ENCODE data around the gene HLA-DMB.

HLA-DMB gene

DNA sequence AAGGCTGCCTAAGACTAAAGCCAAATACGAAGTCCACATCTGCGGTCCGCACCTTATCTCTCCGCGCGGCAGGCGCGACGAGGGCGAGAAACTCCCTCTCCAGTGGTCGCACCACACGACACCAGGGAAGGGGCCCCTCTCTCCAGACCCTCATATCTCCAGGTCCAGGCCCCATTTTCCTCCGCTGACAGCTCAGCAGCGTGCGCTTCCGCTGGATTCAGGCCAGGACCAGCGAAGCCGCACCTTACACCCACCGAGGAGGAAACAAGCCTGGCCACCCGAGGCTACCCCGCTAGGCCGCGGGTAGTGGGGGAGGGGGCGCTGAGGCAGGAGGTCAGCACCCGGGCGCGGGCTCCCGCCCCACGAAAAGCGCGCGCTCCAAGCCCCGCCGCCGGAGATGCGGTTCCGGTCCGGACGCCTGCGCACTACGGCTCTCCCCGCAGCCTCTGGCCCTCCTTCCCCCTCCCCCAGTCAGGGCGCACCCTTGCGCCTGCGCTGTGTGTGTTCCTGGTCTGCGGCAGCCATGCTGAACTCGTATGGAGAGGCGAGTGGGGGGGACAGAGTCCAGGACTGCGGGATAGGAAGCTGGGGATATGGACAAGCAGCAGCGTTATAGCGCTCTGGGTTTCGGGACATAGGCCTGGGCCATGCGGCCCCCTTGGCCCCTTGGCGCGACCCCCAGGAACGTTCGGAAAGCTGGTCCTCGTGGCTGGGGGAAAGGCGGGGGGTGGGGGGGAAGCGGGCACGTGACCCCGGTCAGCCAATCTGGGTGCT, 27.5 kb upstream of the HLA-DMB start, which contains the start of gene BRD2:
BRD2 (plus strand) TSS at position 502 of the 774 bp plus-strand sequence. CDS start 4,305 bp downstream, outside the sequence.
- in situ Hi-C loops (cut with MboI; ENCODE audit: low sequenced_read_pairs, unreplicated experiment): no loop called here
- TF ChIP-seq, protein P1, sequence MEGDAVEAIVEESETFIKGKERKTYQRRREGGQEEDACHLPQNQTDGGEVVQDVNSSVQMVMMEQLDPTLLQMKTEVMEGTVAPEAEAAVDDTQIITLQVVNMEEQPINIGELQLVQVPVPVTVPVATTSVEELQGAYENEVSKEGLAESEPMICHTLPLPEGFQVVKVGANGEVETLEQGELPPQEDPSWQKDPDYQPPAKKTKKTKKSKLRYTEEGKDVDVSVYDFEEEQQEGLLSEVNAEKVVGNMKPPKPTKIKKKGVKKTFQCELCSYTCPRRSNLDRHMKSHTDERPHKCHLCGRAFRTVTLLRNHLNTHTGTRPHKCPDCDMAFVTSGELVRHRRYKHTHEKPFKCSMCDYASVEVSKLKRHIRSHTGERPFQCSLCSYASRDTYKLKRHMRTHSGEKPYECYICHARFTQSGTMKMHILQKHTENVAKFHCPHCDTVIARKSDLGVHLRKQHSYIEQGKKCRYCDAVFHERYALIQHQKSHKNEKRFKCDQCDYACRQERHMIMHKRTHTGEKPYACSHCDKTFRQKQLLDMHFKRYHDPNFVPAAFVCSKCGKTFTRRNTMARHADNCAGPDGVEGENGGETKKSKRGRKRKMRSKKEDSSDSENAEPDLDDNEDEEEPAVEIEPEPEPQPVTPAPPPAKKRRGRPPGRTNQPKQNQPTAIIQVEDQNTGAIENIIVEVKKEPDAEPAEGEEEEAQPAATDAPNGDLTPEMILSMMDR (IDR thresholded peaks at IDR 0.05; ENCODE audit: borderline replicate concordance, control extremely low read depth, extremely low read depth, insufficient read depth, missing control alignments): no peak
- peak; percentile 92 for DNase-seq (ENCODE audit: low spot score)

DNA sequence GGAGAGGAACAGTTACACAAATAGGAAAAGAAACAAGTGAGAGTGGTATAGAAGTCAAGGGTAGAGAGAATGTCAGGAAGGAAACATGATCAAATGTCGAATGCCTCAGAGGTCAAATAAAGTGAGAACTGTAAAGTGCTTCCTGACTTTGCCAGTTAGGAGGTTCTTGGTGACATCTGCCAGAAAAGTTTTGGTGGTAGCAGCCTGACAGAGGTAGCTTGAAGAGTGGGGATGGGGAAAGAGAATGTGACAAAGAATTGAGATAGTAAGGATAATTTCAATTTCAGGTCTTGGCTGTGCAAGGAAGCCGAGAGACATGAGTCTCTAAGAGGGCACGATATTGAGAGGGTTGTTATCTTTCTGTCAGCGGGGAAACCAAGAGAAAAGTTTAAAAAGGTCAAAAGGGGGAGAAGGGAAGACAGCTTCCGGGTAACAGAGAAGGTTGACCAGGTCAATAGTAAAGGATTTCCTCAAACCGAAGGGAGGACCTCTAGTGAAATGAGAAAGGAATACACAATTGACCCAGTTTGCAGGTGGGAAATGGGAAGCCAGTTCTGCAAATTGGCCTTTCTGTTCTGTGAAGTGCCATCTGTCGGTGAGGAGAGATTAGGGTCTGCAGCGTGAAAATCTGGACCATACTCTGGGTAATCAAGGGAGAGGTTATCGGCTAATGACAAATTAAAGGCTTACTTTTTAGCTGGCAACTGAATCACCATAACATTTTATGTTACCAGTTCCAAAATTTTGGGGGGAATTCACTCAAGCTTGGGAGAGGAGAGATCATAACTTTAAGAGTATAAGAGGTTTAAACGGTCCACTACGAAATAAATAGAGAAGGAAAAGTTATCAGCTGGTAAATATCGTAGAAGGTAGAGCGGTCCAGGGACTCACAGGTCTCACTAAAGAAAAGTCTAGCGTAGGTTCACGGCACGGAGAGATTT, 26.6 kb upstream of the HLA-DMB start:
- no peak for DNase-seq (ENCODE audit: low spot score)
- TF ChIP-seq, protein P1 (IDR thresholded peaks at IDR 0.05; ENCODE audit: borderline replicate concordance, control extremely low read depth, extremely low read depth, insufficient read depth, missing control alignments): peak; percentile 59
- in situ Hi-C loops (cut with MboI; ENCODE audit: low sequenced_read_pairs, unreplicated experiment): no loop called here

DNA sequence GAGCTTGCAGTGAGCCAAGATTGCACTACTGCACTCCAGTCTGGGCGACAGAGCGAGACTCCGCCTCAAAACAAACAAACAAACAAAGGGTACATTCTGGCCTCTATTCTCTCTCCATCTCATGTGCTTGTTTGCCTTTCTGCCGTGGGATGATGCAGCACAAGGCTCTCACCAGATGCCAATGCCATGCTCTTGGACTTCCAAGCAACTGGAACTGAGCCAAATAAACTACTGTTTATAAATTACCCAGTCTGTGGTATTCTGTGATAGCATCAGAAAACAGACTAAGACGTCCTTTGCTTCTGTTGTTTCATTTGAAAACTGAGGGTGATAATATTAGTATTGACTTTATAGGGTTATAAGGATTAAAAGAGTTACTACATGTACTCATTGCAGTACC, 23.9 kb upstream of the HLA-DMB start:
- in situ Hi-C loops (cut with MboI; ENCODE audit: low sequenced_read_pairs, unreplicated experiment): no loop called here
- DNase-seq (ENCODE audit: low spot score): no peak
- TF ChIP-seq, protein P1 (IDR thresholded peaks at IDR 0.05; ENCODE audit: borderline replicate concordance, control extremely low read depth, extremely low read depth, insufficient read depth, missing control alignments): no peak

DNA sequence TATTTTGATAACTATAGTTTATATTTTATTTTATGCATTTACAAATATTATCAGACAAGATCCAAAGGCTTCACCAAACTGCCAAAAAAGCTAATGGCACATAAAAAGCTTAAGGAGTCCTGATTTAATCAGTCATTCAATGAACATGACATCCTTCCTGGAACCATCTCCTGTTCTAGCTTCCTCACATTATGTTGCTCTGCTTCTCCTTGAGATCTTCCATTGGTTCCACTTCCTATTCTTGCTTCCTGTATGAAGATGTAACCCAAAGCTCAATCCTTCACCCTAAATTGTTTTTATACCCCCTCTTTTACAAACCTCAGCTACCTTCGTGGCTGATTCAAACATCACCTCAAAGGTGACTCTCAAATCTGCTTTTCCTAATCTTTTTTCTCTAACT, 23.0 kb upstream of the HLA-DMB start:
- DNase-seq (ENCODE audit: low spot score): no peak
- TF ChIP-seq, protein P1 (IDR thresholded peaks at IDR 0.05; ENCODE audit: borderline replicate concordance, control extremely low read depth, extremely low read depth, insufficient read depth, missing control alignments): no peak
- in situ Hi-C loops (cut with MboI; ENCODE audit: low sequenced_read_pairs, unreplicated experiment): no loop called here

DNA sequence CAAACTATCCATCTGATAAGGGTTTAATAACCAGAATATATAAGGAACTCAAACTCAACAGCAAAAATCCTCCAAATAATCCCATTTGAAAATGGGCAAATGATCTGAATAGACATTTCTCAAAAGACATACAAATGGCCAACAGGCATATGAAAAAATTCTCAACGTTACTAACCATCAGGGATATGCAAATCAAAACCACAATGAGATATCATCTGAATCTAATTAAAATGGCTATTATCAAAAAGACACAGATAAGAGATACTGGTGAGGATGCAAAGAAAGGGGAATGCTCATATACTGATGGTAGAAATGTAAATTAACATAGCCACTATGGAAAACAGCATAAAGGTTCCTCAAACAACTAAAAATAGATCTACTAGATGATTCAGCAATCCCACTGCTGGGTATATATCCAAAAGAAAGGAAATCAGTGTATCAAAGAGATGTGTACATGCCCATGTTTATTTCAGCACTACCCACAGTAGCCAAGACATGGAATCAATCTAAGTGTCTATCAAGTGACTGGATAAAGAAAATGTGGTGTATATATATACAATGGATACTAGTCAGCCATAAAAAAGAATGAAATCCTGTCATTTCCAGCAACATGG, 21.5 kb upstream of the HLA-DMB start:
- DNase-seq (ENCODE audit: low spot score): no peak
- TF ChIP-seq, protein P1 (IDR thresholded peaks at IDR 0.05; ENCODE audit: borderline replicate concordance, control extremely low read depth, extremely low read depth, insufficient read depth, missing control alignments): no peak
- in situ Hi-C loops (cut with MboI; ENCODE audit: low sequenced_read_pairs, unreplicated experiment): no loop called here

DNA sequence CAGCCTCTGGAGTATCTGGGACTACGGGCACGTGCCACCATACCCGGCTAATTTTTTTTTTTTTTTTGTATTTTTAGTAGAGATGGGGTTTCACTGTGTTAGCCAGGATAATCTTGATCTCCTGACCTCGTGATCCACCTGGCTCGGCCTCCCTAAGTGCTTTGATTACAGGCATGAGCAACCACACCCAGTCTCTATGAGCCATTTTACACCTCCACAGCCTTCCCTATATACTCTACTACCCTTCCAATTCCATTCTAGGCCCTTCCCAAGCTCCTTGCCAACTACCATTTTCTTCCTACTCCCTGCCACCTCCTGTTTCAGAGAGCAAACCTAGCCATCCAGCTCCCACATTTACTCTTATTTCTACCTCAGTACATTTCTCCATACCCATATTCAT, 19.7 kb upstream of the HLA-DMB start:
- TF ChIP-seq, protein P1 (IDR thresholded peaks at IDR 0.05; ENCODE audit: borderline replicate concordance, control extremely low read depth, extremely low read depth, insufficient read depth, missing control alignments): no peak
- in situ Hi-C loops (cut with MboI; ENCODE audit: low sequenced_read_pairs, unreplicated experiment): no loop called here
- DNase-seq (ENCODE audit: low spot score): no peak

Data from GM13976 (cell line).